Measurements from ENCODE around the gene HCN2. TPM values are rescaled to one million over a fixed set of nuclear protein-coding genes. Genes with fewer than 3 reads are reported as not detected.

Gene HCN2
- total RNA-seq, 1 donor from 2014 or later = 5.5 TPM

GRCh38 chr19:597406-598315, 8.0 kb downstream of the HCN2 start:
- Histone ChIP-seq H4K20me1 (ENCODE audit: insufficient read depth, low read length) (peaks cover 52% of the 10 kb centered on the region), H2AFZ (ENCODE audit: low read depth, low read length) (no peak overlapping the region), H3K4me2 (ENCODE audit: low read length) (no peak overlapping the region), H3K9ac (ENCODE audit: low read length) (no peak overlapping the region), H3K79me2 (ENCODE audit: insufficient read depth, low read length) (no peaks in the 10 kb centered on the region), H3K27me3 (ENCODE audit: insufficient read depth, low read length) (peaks cover 3% of the 10 kb centered on the region), H3K36me3 (ENCODE audit: insufficient read depth, low read length) (no peaks in the 10 kb centered on the region), H3K27ac (ENCODE audit: low read depth, low read length) (no peak overlapping the region), H3K9me3 (ENCODE audit: insufficient read depth, low read depth, low read length) (no peaks in the 10 kb centered on the region), H3K4me1 (ENCODE audit: insufficient read depth, low read length) (no peaks in the 10 kb centered on the region), H3K4me3 (ENCODE audit: insufficient read depth, low read depth, low read length) (no peak overlapping the region)
- TF ChIP-seq CTCF (IDR thresholded peaks at IDR 0.05; ENCODE audit: insufficient read depth, low read depth, low read length) (no peak), EZH2 (IDR thresholded peaks at IDR 0.05; ENCODE audit: insufficient read depth, low read length) (no peak)
- Mint-ChIP-seq H3K27ac (ENCODE audit: unreplicated experiment) (no peak overlapping the region), H3K36me3 (ENCODE audit: low read depth, unreplicated experiment) (peaks cover 6% of the 10 kb centered on the region), H3K27me3 (ENCODE audit: low read depth, unreplicated experiment) (peaks cover 26% of the 10 kb centered on the region), H3K9me3 (ENCODE audit: unreplicated experiment) (peaks cover 8% of the 10 kb centered on the region), H3K4me1 (ENCODE audit: low read depth, unreplicated experiment) (no peaks in the 10 kb centered on the region), H3K4me3 (ENCODE audit: unreplicated experiment) (no peak overlapping the region)
- FAIRE-seq (no peak), DNase-seq (ENCODE audit: low read depth) (no peak)

- no peak overlapping the region for H2AFZ ChIP-seq (ENCODE audit: low read depth, low read length)
Observed at GRCh38 chr19:601310-601709, 11.6 kb downstream of the HCN2 start.

More at GRCh38 chr19:601310-601709, 11.6 kb downstream of the HCN2 start:
- H3K4me2 ChIP-seq (ENCODE audit: low read length) = no peak overlapping the region
- no peaks in the 10 kb centered on the region for H3K9me3 ChIP-seq (ENCODE audit: insufficient read depth, low read depth, low read length)
- peaks cover 5% of the 10 kb centered on the region for H3K27me3 Mint-ChIP-seq (ENCODE audit: low read depth, unreplicated experiment)
- H3K4me1 Mint-ChIP-seq (ENCODE audit: low read depth, unreplicated experiment) = no peaks in the 10 kb centered on the region
- H3K9me3 Mint-ChIP-seq (ENCODE audit: unreplicated experiment) = peaks cover 8% of the 10 kb centered on the region
- TF ChIP-seq EZH2 (IDR thresholded peaks at IDR 0.05; ENCODE audit: insufficient read depth, low read length) (no peak), CTCF (IDR thresholded peaks at IDR 0.05; ENCODE audit: insufficient read depth, low read depth, low read length) (no peak)
- peaks cover 6% of the 10 kb centered on the region for H3K36me3 Mint-ChIP-seq (ENCODE audit: low read depth, unreplicated experiment)
- peaks cover 3% of the 10 kb centered on the region for H3K27me3 ChIP-seq (ENCODE audit: insufficient read depth, low read length)
- DNase-seq (ENCODE audit: low read depth) (no peak), FAIRE-seq (no peak)
- peaks cover 20% of the 10 kb centered on the region for H4K20me1 ChIP-seq (ENCODE audit: insufficient read depth, low read length)
- H3K4me3 ChIP-seq (ENCODE audit: insufficient read depth, low read depth, low read length) = no peak overlapping the region
- H3K4me1 ChIP-seq (ENCODE audit: insufficient read depth, low read length) = no peaks in the 10 kb centered on the region
- H3K36me3 ChIP-seq (ENCODE audit: insufficient read depth, low read length) = no peaks in the 10 kb centered on the region
- H3K4me3 Mint-ChIP-seq (ENCODE audit: unreplicated experiment) = no peak overlapping the region
- H3K27ac ChIP-seq (ENCODE audit: low read depth, low read length) = no peak overlapping the region
- no peak overlapping the region for H3K9ac ChIP-seq (ENCODE audit: low read length)
- H3K27ac Mint-ChIP-seq (ENCODE audit: unreplicated experiment) = no peak overlapping the region
- no peaks in the 10 kb centered on the region for H3K79me2 ChIP-seq (ENCODE audit: insufficient read depth, low read length)
